MM.1S (cell line): Measurements from ENCODE around the gene GPR42.

Experiments
- DNase-seq: peaks from one replicate; pipeline ENCODE4 v3.0.0-alpha.2; 2015
- H2AFZ ChIP-seq: fragments of 300-600 bp; sonication (generic); 2 replicates; pipeline ENCODE4 v1.6.0; 2016; ENCODE audit warnings: antibody characterized with exemption, low read length
- H3F3A ChIP-seq: fragments of 300-600 bp; sonication (generic); 2 replicates; pipeline ENCODE4 v1.6.1; 2016; ENCODE audit warnings: mild to moderate bottlenecking, antibody characterized with exemption, low read length, moderate library complexity, mixed read lengths; ENCODE audit not compliant: insufficient read depth
- H3K27ac ChIP-seq: fragments of 300-600 bp; sonication (generic); 2 replicates; pipeline ENCODE4 v1.5.1; 2016; ENCODE audit warnings: mild to moderate bottlenecking, low read length
- H3K27me3 ChIP-seq: fragments of 300-600 bp; sonication (generic); replicated peaks from 2 replicates; pipeline ENCODE4 v1.6.0; 2016; ENCODE audit warnings: low read length; ENCODE audit not compliant: insufficient read depth
- H3K36me3 ChIP-seq: fragments of 300-600 bp; sonication (generic); replicated peaks from 2 replicates; pipeline ENCODE4 v1.6.1; 2016; ENCODE audit warnings: mild to moderate bottlenecking, low read length, mixed read lengths; ENCODE audit not compliant: insufficient read depth
- H3K4me1 ChIP-seq: fragments of 300-600 bp; sonication (generic); 2 replicates; pipeline ENCODE4 v1.6.1; 2016; ENCODE audit warnings: low read length, mixed read lengths
- H3K4me2 ChIP-seq: fragments of 300-600 bp; sonication (generic); 2 replicates; pipeline ENCODE4 v1.6.0; 2016; ENCODE audit warnings: low read depth, low read length
- H3K4me3 ChIP-seq: fragments of 300-600 bp; sonication (generic); 2 replicates; pipeline ENCODE4 v1.5.1; 2016; ENCODE audit warnings: low read length, mixed read lengths
- H3K79me2 ChIP-seq: fragments of 300-600 bp; sonication (generic); 2 replicates; pipeline ENCODE4 v1.6.1; 2016; ENCODE audit warnings: mixed run types, low read length, mixed read lengths
- H3K9ac ChIP-seq: fragments of 300-600 bp; sonication (generic); 2 replicates; pipeline ENCODE4 v1.6.1; 2016; ENCODE audit warnings: low read length, mixed read lengths
- H3K9me2 ChIP-seq: fragments of 300-600 bp; sonication (generic); replicated peaks from 2 replicates; pipeline ENCODE4 v1.6.1; 2016; ENCODE audit warnings: mild to moderate bottlenecking, low read length, mixed read lengths; ENCODE audit not compliant: insufficient read depth
- H3K9me3 ChIP-seq: fragments of 300-600 bp; sonication (generic); replicated peaks from 2 replicates; pipeline ENCODE4 v1.6.1; 2016; ENCODE audit warnings: mild to moderate bottlenecking, low read length, mixed read lengths; ENCODE audit not compliant: insufficient read depth
- H4K20me1 ChIP-seq: fragments of 300-600 bp; sonication (generic); 2 replicates; pipeline ENCODE4 v1.6.1; 2016; ENCODE audit warnings: mild to moderate bottlenecking, low read length, moderate library complexity, mixed read lengths; ENCODE audit not compliant: insufficient read depth
- CTCF ChIP-seq: fragments of 300-600 bp; sonication (generic); IDR thresholded peaks from 2 replicates; pipeline ENCODE4 v1.5.1; 2016; ENCODE audit warnings: antibody characterized with exemption, low read length, mixed read lengths
- EZH2 ChIP-seq: fragments of 300-600 bp; sonication (generic); optimal IDR thresholded peaks from 2 replicates; pipeline ENCODE3; 2017; ENCODE audit warnings: low read depth, mild to moderate bottlenecking, antibody characterized with exemption, low read length, mixed read lengths
- EZH2phosphoT487 ChIP-seq: fragments of 300-600 bp; sonication (generic); IDR thresholded peaks from 2 replicates; pipeline ENCODE4 v1.6.1; 2018; ENCODE audit warnings: antibody characterized with exemption, low read length

GPR42 gene

GRCh38 chr19:35380450-35381124 lies 9.7 kb downstream of the GPR42 start:
- Histone ChIP-seq H3K79me2 (no peaks in the 10 kb centered on the region), H3K4me2 (no peak overlapping the region), H3K36me3 (no peaks in the 10 kb centered on the region), H4K20me1 (no peaks in the 10 kb centered on the region), H3K9me2 (no peaks in the 10 kb centered on the region), H3F3A (no peaks in the 10 kb centered on the region), H3K27ac (no peak overlapping the region), H3K4me1 (no peaks in the 10 kb centered on the region), H3K9ac (no peak overlapping the region), H3K4me3 (no peak overlapping the region), H3K27me3 (peaks cover 48% of the 10 kb centered on the region), H3K9me3 (no peaks in the 10 kb centered on the region), H2AFZ (no peak overlapping the region)
- no peak for DNase-seq
- no peak for TF ChIP-seq CTCF
- no peak for TF ChIP-seq EZH2phosphoT487
- no peak for TF ChIP-seq EZH2

- H3K4me1 ChIP-seq = no peaks in the 10 kb centered on the region
- TF ChIP-seq EZH2phosphoT487 (no peak), CTCF (no peak), EZH2 (no peak)
- no peak overlapping the region for H2AFZ ChIP-seq
- no peak overlapping the region for H3K27ac ChIP-seq
- H3K79me2 ChIP-seq = no peaks in the 10 kb centered on the region
- no peaks in the 10 kb centered on the region for H3K9me2 ChIP-seq
- peaks cover 44% of the 10 kb centered on the region for H3K27me3 ChIP-seq
- H4K20me1 ChIP-seq = no peaks in the 10 kb centered on the region
- H3K9me3 ChIP-seq = no peaks in the 10 kb centered on the region
- no peak overlapping the region for H3K4me3 ChIP-seq
- no peaks in the 10 kb centered on the region for H3F3A ChIP-seq
- no peak overlapping the region for H3K4me2 ChIP-seq
- DNase-seq = no peak
- no peaks in the 10 kb centered on the region for H3K36me3 ChIP-seq
- H3K9ac ChIP-seq = no peak overlapping the region
These were observed 10.4 kb downstream of the GPR42 start for GRCh38 chr19:35381318-35381717.

- H3K27me3 ChIP-seq = peaks cover 42% of the 10 kb centered on the region
- H4K20me1 ChIP-seq = no peaks in the 10 kb centered on the region
- no peaks in the 10 kb centered on the region for H3K9me2 ChIP-seq
- H2AFZ ChIP-seq = no peak overlapping the region
- H3K79me2 ChIP-seq = no peaks in the 10 kb centered on the region
- H3K36me3 ChIP-seq = no peaks in the 10 kb centered on the region
- TF ChIP-seq CTCF (no peak), EZH2 (no peak), EZH2phosphoT487 (no peak)
- no peaks in the 10 kb centered on the region for H3K4me1 ChIP-seq
- H3K9me3 ChIP-seq = no peaks in the 10 kb centered on the region
- no peak overlapping the region for H3K9ac ChIP-seq
- no peak overlapping the region for H3K4me3 ChIP-seq
- H3K4me2 ChIP-seq = no peak overlapping the region
- DNase-seq = no peak
- no peak overlapping the region for H3K27ac ChIP-seq
- no peaks in the 10 kb centered on the region for H3F3A ChIP-seq
These were observed 11.1 kb downstream of the GPR42 start for GRCh38 chr19:35381926-35382325.
